Parathyroid adenoma (tissue), 2 donors: Measurements from ENCODE around the gene USH2A.

Experiments
- H2AFZ ChIP-seq: fragments of 300-600 bp; sonication (generic); one replicate; pipeline ENCODE4 v1.7.0; 2017; ENCODE audit warnings: antibody characterized with exemption, mild to moderate bottlenecking
- H3K27ac ChIP-seq: fragments of 300-600 bp; sonication (generic); one replicate; pipeline ENCODE4 v1.7.0; 2017
- H3K27me3 ChIP-seq: fragments of 300-600 bp; sonication (generic); one replicate; pipeline ENCODE4 v1.7.0; 2017; ENCODE audit warnings: low read length; ENCODE audit not compliant: control insufficient read depth, insufficient read depth
- H3K36me3 ChIP-seq: fragments of 300-600 bp; sonication (generic); one replicate; pipeline ENCODE4 v1.7.0; 2017; ENCODE audit warnings: low read length; ENCODE audit not compliant: control insufficient read depth, insufficient read depth
- H3K4me1 ChIP-seq: fragments of 300-600 bp; sonication (generic); one replicate; pipeline ENCODE4 v1.7.0; 2017; ENCODE audit warnings: control low read depth
- H3K4me2 ChIP-seq: fragments of 300-600 bp; sonication (generic); one replicate; pipeline ENCODE4 v1.7.0; 2017; ENCODE audit warnings: low read length
- H3K4me3 ChIP-seq: fragments of 300-600 bp; sonication (generic); one replicate; pipeline ENCODE4 v1.7.0; 2017; ENCODE audit warnings: low read depth, low read length
- H3K79me2 ChIP-seq: fragments of 300-600 bp; sonication (generic); one replicate; pipeline ENCODE4 v1.7.0; 2017; ENCODE audit warnings: control low read depth
- H3K9ac ChIP-seq: fragments of 300-600 bp; sonication (generic); one replicate; pipeline ENCODE4 v1.7.0; 2017; ENCODE audit warnings: mild to moderate bottlenecking
- H3K9me3 ChIP-seq: fragments of 300-600 bp; sonication (generic); one replicate; pipeline ENCODE4 v1.7.0; 2017; ENCODE audit warnings: low read length; ENCODE audit not compliant: control insufficient read depth
- TF ChIP-seq, protein P1 (sequence below): fragments of 300-600 bp; sonication (generic); IDR thresholded peaks from one replicate; pipeline ENCODE4 v1.7.0; 2017; ENCODE audit warnings: antibody characterized with exemption, mild to moderate bottlenecking
- donor health status: primary hyperparathyroidism.

USH2A gene, protein sequence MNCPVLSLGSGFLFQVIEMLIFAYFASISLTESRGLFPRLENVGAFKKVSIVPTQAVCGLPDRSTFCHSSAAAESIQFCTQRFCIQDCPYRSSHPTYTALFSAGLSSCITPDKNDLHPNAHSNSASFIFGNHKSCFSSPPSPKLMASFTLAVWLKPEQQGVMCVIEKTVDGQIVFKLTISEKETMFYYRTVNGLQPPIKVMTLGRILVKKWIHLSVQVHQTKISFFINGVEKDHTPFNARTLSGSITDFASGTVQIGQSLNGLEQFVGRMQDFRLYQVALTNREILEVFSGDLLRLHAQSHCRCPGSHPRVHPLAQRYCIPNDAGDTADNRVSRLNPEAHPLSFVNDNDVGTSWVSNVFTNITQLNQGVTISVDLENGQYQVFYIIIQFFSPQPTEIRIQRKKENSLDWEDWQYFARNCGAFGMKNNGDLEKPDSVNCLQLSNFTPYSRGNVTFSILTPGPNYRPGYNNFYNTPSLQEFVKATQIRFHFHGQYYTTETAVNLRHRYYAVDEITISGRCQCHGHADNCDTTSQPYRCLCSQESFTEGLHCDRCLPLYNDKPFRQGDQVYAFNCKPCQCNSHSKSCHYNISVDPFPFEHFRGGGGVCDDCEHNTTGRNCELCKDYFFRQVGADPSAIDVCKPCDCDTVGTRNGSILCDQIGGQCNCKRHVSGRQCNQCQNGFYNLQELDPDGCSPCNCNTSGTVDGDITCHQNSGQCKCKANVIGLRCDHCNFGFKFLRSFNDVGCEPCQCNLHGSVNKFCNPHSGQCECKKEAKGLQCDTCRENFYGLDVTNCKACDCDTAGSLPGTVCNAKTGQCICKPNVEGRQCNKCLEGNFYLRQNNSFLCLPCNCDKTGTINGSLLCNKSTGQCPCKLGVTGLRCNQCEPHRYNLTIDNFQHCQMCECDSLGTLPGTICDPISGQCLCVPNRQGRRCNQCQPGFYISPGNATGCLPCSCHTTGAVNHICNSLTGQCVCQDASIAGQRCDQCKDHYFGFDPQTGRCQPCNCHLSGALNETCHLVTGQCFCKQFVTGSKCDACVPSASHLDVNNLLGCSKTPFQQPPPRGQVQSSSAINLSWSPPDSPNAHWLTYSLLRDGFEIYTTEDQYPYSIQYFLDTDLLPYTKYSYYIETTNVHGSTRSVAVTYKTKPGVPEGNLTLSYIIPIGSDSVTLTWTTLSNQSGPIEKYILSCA (N-terminal part only)

DNA sequence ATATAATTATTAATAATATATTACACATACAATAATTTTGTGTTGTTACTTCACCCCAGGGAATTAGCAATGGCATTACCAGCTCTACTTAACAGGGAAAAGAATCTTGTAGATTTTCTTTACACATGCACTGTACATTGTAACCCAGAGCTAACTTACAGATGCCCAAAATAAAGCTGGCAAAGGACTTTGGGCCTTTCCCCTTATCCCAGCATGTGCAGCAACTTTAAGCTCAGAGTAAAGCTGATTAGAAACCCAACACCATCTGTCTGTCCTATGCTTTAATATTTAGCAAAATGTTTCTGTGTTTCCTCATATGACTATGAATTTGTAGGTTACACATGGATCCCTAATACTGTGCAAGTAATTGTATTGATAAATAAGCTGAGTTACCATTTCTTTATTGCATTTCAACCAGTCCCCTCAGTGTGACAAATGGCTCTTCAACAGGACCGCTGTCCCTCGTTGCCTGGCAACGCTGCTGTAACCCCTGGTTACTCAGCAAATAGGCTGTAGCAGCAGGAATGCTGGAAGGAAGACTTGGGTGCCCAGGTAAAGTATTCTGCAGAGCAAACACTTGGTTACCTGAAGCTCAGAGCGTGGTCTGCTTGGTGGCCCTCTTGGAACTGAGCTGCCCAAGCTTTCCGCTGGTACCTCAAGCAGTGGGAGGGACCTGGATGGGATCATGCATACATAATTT is at the start of gene USH2A:
TSS of gene USH2A (minus strand) at position 628 of the 700 bp plus-strand sequence. CDS start 1,112 bp downstream, outside the sequence.
- Histone ChIP-seq H3K27me3 (no peaks in the 10 kb centered on the region), H2AFZ (no peak within 1 kb of the TSS), H3K36me3 (no peaks in the 10 kb centered on the region), H3K4me2 (no peak within 1 kb of the TSS), H3K4me3 (no peak within 1 kb of the TSS), H3K9ac (no peak within 1 kb of the TSS), H3K9me3 (no peaks in the 10 kb centered on the region), H3K27ac (no peak within 1 kb of the TSS), H3K79me2 (no peaks in the 10 kb centered on the region), H3K4me1 (no peaks in the 10 kb centered on the region)
- TF ChIP-seq, protein P1, sequence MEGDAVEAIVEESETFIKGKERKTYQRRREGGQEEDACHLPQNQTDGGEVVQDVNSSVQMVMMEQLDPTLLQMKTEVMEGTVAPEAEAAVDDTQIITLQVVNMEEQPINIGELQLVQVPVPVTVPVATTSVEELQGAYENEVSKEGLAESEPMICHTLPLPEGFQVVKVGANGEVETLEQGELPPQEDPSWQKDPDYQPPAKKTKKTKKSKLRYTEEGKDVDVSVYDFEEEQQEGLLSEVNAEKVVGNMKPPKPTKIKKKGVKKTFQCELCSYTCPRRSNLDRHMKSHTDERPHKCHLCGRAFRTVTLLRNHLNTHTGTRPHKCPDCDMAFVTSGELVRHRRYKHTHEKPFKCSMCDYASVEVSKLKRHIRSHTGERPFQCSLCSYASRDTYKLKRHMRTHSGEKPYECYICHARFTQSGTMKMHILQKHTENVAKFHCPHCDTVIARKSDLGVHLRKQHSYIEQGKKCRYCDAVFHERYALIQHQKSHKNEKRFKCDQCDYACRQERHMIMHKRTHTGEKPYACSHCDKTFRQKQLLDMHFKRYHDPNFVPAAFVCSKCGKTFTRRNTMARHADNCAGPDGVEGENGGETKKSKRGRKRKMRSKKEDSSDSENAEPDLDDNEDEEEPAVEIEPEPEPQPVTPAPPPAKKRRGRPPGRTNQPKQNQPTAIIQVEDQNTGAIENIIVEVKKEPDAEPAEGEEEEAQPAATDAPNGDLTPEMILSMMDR, result no peak

DNA sequence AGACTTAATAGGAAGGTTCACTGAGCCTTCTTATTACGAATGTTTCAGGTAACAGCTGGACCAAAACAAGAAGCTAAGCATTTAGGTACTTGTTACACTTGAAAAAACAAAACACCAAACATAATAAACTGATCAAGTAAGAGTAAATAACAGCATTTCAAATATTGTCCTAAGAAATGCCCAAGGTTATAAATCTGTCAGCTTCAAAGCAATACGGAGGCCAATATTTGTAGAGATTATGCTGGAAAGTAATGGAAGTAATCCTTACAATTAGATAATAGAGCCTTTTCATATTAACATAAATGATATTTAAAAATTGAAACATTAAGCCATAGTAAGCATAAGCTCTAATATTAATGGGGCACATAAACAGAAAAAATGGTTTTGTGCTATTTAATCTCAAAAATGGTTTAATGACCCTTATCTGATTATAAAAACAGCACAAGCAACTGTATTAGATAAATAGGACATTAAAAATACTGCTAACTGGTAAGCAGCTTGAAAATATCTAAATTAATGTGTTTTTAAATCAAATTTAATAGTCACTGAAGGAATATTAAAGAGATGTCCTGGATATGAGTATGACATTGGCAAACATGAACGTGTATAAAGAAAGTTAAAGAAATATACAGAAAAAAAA is 43.0 kb upstream of the USH2A start:
- no peaks in the 10 kb centered on the region for H3K9me3 ChIP-seq
- no peak overlapping the region for H2AFZ ChIP-seq
- no peaks in the 10 kb centered on the region for H3K27me3 ChIP-seq
- H3K4me1 ChIP-seq, result no peaks in the 10 kb centered on the region
- TF ChIP-seq, protein P1, result no peak
- no peak overlapping the region for H3K4me2 ChIP-seq
- H3K9ac ChIP-seq, result no peak overlapping the region
- no peaks in the 10 kb centered on the region for H3K36me3 ChIP-seq
- H3K4me3 ChIP-seq, result no peak overlapping the region
- no peaks in the 10 kb centered on the region for H3K79me2 ChIP-seq
- no peak overlapping the region for H3K27ac ChIP-seq

DNA sequence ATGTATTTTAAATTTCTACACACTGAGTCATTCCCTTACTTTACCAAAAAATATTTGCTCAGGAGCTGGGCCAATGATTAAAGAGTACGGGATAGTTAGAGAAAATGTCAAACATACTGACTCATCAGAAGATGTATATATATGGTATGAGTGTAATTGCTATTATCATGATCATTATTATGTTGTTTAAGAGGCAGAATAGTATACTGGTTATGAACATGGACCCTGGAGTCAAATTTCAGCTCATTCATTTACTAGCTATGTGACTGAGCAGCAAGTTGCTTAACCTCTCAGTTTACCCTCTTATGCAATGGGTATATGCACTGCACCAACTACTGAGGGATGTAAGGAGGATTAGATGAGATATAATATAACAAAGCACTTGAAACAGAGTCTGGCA is 41.2 kb upstream of the USH2A start:
- TF ChIP-seq, protein P1, result no peak
- Histone ChIP-seq H3K9ac (no peak overlapping the region), H3K27ac (no peak overlapping the region), H3K4me2 (no peak overlapping the region), H3K4me1 (no peaks in the 10 kb centered on the region), H3K4me3 (no peak overlapping the region), H3K9me3 (no peaks in the 10 kb centered on the region), H3K79me2 (no peaks in the 10 kb centered on the region), H3K27me3 (no peaks in the 10 kb centered on the region), H3K36me3 (no peaks in the 10 kb centered on the region), H2AFZ (no peak overlapping the region)

DNA sequence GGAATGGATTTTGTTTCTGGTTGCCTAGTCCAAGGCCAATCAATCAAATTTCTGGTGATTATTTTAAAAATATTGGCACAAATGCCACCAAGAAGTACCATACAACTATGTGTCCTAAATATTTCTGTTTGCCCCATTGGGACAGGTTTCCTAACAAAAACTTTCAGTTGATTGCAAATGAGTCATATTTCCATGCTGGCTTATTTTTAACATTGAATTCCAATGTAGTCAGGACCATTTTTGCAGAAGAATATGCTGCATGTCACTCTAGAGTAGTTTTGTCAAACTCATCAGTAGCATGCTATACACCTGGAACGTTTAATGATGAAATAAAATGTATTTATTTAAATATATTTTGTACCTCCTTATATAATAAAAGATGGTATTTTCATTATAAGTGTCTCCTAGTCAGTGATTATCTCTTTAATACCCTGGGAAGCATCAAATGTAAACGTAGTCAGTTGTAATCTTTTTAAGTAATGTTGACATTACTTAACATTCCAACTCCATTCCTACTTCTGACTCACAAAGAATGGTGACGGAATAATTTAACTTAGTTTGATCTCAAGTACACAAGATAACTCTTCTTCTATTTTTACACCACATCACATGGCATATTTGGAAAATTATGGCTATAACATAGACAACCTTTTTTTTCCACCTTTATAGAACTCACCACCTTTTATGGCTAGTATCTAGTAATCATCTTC is 39.0 kb upstream of the USH2A start:
- TF ChIP-seq, protein P1, result no peak
- no peak overlapping the region for H3K27ac ChIP-seq
- no peak overlapping the region for H2AFZ ChIP-seq
- no peak overlapping the region for H3K9ac ChIP-seq
- H3K4me2 ChIP-seq, result no peak overlapping the region
- no peaks in the 10 kb centered on the region for H3K9me3 ChIP-seq
- no peaks in the 10 kb centered on the region for H3K27me3 ChIP-seq
- no peaks in the 10 kb centered on the region for H3K4me1 ChIP-seq
- H3K36me3 ChIP-seq, result no peaks in the 10 kb centered on the region
- no peaks in the 10 kb centered on the region for H3K79me2 ChIP-seq
- no peak overlapping the region for H3K4me3 ChIP-seq
